HFFc6 (cell line): ENCODE measurements around the gene OPRL1. TPM values are rescaled to one million over a fixed set of nuclear protein-coding genes. Genes with fewer than 3 reads are reported as not detected.

ENCODE experiments used
- DNase-seq: peaks from one replicate; pipeline ENCODE4 v3.0.0-alpha.2; 2018
- H3K27ac Mint-ChIP-seq: 2 replicates; pipeline ENCODE4 v1.8.0; 2020; ENCODE audit warnings: mild to moderate bottlenecking, mixed read lengths
- H3K27me3 Mint-ChIP-seq: 2 replicates; pipeline ENCODE4 v1.8.0; 2021; ENCODE audit warnings: mild to moderate bottlenecking, moderate library complexity, mixed read lengths; ENCODE audit not compliant: insufficient read depth
- H3K36me3 Mint-ChIP-seq: 2 replicates; pipeline ENCODE4 v1.8.0; 2021; ENCODE audit warnings: low read depth, mixed read lengths
- H3K4me1 Mint-ChIP-seq: 2 replicates; pipeline ENCODE4 v1.8.0; 2020; ENCODE audit warnings: low read depth, mixed read lengths
- H3K4me3 Mint-ChIP-seq: 2 replicates; pipeline ENCODE4 v1.8.0; 2020; ENCODE audit warnings: mild to moderate bottlenecking, moderate library complexity, mixed read lengths
- H3K9me3 Mint-ChIP-seq: 2 replicates; pipeline ENCODE4 v1.8.0; 2020; ENCODE audit warnings: mild to moderate bottlenecking, mixed read lengths
- CTCF ChIP-seq: fragments of 200-600 bp; sonication (generic); IDR thresholded peaks from 2 replicates; pipeline ENCODE4 v1.5.0; 2021; ENCODE audit warnings: antibody characterized with exemption, mild to moderate bottlenecking
- total RNA-seq, 6 experiments: library from RNA; stranded (reverse); fragmentation: NEBNext Ultra II Directional; extraction: Animal tissue kit (Norgen Biotek cat#: 25700); gene quantifications; 2 replicates in 1 of 6; 3 replicates in 5 of 6; pipeline ENCODE4 v1.2.3, GENCODE V29; 2021

The OPRL1 gene
- total RNA-seq, 6 experiments from 2014 or later = 0.27 to 1.00 (median 0.41) TPM

DNA sequence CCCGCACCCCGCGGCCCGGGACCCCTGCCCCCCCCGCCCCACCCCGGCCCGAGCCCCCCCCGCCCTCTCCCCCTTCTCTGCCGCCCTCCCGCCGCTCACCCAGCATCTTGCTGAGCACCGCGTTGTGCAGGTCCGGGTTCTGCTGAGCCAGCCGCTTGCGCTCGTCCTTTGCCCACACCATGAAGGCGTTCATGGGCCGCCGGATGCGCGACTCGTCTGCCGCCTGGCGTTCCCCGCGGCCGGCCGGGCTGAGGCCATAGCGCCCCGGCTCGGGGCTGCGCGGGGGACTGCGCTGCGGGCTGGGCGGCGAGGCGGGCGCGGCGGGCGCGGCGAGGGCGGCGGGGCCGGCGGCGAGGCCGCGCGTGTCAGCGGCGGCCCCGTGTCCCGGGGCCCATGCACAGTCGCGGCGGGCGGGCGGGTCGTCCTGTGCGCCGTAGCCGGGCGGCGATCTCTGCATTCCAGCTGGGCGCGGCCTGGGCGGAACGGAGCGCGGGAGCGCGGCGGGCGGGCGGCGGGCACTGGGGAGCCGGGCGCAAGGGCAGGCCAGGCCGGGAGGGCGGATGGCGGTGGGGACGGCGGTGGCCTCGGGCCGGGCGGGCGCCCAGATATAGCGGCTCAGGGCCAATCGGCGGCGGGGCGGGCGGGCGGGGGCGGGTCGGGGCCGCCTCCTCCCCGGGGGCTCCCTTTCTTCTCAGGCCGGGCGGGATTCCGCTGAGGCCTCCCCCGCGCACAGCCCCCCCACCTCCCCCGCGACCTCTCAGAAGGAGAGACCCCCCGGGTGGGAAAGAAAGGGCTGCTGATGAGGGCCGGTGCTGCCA lies 30.6 kb upstream of the OPRL1 start, which contains the start of gene SOX18:
Gene SOX18 (minus strand): TSS at position 580 of the 818 bp plus-strand sequence. CDS start 123 bp downstream, at position 457.
- no peak for DNase-seq
- peaks cover 14% of the 10 kb centered on the region for H3K27me3 Mint-ChIP-seq
- peaks cover 10% of the 10 kb centered on the region for H3K4me1 Mint-ChIP-seq
- H3K4me3 Mint-ChIP-seq = no peak within 1 kb of the TSS
- H3K9me3 Mint-ChIP-seq = no peaks in the 10 kb centered on the region
- TF ChIP-seq CTCF = no peak
- H3K36me3 Mint-ChIP-seq = no peaks in the 10 kb centered on the region
- no peak within 1 kb of the TSS for H3K27ac Mint-ChIP-seq

DNA sequence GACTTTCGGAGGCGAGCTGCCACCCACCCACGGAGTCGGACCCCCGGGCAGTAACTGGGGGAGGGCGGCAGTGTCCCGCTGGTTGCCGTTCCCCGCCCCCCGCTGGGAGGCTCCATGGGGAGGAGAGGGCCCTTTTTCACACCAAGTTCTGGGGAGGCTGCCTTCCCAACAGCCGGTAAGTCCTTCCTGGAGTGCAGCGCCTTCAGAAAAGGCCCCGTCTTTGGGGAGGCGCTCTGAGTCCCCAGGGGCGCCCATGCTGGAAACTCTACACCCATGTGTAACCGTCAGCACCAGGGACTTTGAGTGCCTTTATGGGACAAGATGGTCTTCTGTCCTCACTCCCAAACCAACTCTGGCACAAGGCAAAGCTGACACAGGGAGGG lies 30.0 kb upstream of the OPRL1 start:
- Mint-ChIP-seq H3K36me3 (no peaks in the 10 kb centered on the region), H3K27ac (no peak overlapping the region), H3K9me3 (no peaks in the 10 kb centered on the region), H3K27me3 (peaks cover 10% of the 10 kb centered on the region), H3K4me1 (peaks cover 4% of the 10 kb centered on the region; the same call in 1 of the 2 replicates), H3K4me3 (no peak overlapping the region)
- DNase-seq = no peak
- TF ChIP-seq CTCF = no peak

DNA sequence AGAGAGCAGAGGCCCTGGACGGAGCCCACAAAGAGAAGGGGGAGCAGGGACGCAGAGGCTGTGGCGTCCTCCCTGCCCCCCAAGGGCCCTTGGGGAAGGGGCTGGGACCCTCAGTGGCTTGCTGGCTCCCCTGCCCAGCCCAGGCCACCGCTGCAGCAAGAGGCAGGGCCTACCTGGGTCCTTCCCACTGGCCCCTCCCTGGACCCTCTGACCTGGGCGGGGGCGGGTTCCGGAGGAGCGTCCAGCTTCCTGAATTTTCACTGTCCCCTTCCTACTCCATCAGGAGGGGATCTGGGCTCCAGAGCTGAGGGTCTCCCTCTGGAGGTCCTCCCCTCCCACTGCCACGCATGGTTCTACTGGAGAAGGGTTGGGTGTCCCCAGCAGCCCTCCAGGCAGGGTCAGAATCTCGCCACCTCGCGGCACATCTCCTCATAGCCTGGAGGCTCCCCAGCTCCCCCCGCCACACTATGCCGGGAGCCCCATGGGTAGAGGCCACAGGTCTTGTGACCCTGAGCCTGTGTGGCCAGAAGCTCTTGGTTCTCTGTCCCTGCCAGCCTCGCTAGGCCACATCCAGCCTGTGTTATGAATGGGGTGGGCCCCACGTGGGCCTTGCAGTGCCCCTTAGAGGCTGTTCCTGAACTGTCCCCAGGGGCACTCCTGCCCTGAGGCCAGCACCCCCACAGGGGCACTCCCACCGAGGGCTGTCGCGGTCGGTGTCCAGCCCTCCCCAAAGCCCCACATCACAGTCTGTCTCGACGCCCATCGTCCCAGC lies 29.4 kb upstream of the OPRL1 start:
- no peak for TF ChIP-seq CTCF
- Mint-ChIP-seq H3K9me3 (no peaks in the 10 kb centered on the region), H3K4me1 (no peaks in the 10 kb centered on the region; the same call in 1 of the 2 replicates), H3K27me3 (peaks cover 10% of the 10 kb centered on the region), H3K27ac (no peak overlapping the region), H3K4me3 (no peak overlapping the region), H3K36me3 (no peaks in the 10 kb centered on the region)
- DNase-seq = no peak

- no peaks in the 10 kb centered on the region for H3K4me1 Mint-ChIP-seq
- TF ChIP-seq CTCF = no peak
- H3K27ac Mint-ChIP-seq = no peak overlapping the region
- no peak for DNase-seq
- H3K27me3 Mint-ChIP-seq = peaks cover 10% of the 10 kb centered on the region
- no peak overlapping the region for H3K4me3 Mint-ChIP-seq
- H3K9me3 Mint-ChIP-seq = no peaks in the 10 kb centered on the region
- no peaks in the 10 kb centered on the region for H3K36me3 Mint-ChIP-seq
Observed at GRCh38 chr20:64051033-64051452, 28.8 kb upstream of the OPRL1 start.

- no peaks in the 10 kb centered on the region for H3K4me1 Mint-ChIP-seq
- no peaks in the 10 kb centered on the region for H3K36me3 Mint-ChIP-seq
- peaks cover 7% of the 10 kb centered on the region for H3K27me3 Mint-ChIP-seq
- DNase-seq = no peak
- no peak for TF ChIP-seq CTCF
- no peak overlapping the region for H3K27ac Mint-ChIP-seq
- no peak overlapping the region for H3K4me3 Mint-ChIP-seq
- no peaks in the 10 kb centered on the region for H3K9me3 Mint-ChIP-seq
Observed at GRCh38 chr20:64051561-64052325, 28.1 kb upstream of the OPRL1 start.
